Urinary bladder (tissue), 4 donors: ENCODE data around the gene ADARB2. TPM values are rescaled to one million over a fixed set of nuclear protein-coding genes. Genes with fewer than 3 reads are reported as not detected.

ENCODE experiments used
- DNase-seq: peaks from one replicate; pipeline ENCODE4 v3.0.0-alpha.2; 2015; ENCODE audit errors: extremely low spot score
- H3K27ac ChIP-seq: one replicate; pipeline ENCODE4 v1.5.1; 2013; ENCODE audit warnings: low read depth, mild to moderate bottlenecking, moderate library complexity
- H3K36me3 ChIP-seq: one replicate; pipeline ENCODE4 v1.6.1; 2013; ENCODE audit warnings: mild to moderate bottlenecking, moderate library complexity; ENCODE audit not compliant: insufficient read depth
- H3K4me1 ChIP-seq: one replicate; pipeline ENCODE4 v1.6.1; 2013; ENCODE audit warnings: mild to moderate bottlenecking, moderate library complexity; ENCODE audit not compliant: insufficient read depth
- H3K4me3 ChIP-seq: one replicate; pipeline ENCODE4 v1.5.1; 2013; ENCODE audit warnings: low read depth, low read length
- WGBS: extraction: QIAGEN DNeasy Blood & Tissue Kit; methylation state at CpG from one replicate; pipeline ENCODE4 v1.1.7; 2013; 5-methylcytosine and 5-hydroxymethylcytosine counted together
- polyA plus RNA-seq: library from polyadenylated mRNA; stranded (reverse); fragments of 200-250 nt; gene quantifications from one replicate; pipeline ENCODE4 v1.2.3, GENCODE V29; 2013
- total RNA-seq: library from RNA; depleted of rRNA; stranded (reverse); fragments of >200 nt; gene quantifications from one replicate; pipeline ENCODE4 v1.2.3, GENCODE V29; 2014
- donor health status: healthy with polysubstance abuse.
- donor health status: healthy.

ADARB2 gene
- total and polyA plus RNA-seq, 2 donors, result 0.26 to 1.0 TPM

DNA sequence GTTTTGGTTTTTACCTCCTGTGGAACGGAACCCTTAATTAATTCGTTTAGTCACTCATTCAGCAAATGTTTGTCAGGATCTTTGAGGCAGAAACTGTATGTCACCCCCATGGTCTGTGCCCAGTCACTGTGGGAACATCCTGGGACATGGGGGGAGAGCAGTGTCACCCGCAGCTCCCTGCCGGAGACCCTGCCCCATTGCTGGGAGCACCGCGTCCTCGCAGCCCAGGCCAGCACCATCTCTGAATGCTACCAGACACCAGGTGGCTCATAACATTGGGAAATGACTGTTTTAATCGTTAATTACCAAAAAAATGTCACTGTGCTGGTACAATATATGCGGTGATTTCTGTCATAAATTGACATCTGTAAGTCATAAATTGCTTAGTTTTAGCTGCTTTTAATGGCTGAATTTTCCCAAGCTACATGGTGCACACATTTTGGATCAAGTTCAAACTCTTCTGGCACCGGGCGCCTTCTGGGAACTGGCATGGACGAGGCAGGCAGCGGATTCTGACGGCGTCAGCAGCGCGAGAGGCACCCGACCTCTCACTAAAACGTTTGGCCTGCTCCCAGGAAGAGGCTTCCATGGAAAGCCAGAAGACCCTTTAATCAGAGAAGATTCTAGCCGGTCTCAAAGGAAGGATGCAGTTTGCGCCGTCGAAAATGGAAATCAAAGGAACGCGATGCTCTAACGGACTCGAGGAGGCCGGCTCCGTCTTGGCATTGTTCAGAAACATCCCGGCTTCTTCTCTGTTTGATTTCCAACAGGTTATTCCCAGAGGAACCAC is 184.2 kb downstream of the ADARB2 start:
- no peaks in the 10 kb centered on the region for H3K4me1 ChIP-seq
- 71% methylated on average over 30 of the region's 30 CpGs for WGBS
- no peak overlapping the region for H3K27ac ChIP-seq
- no peak overlapping the region for H3K4me3 ChIP-seq
- no peaks in the 10 kb centered on the region for H3K36me3 ChIP-seq
- DNase-seq, result no peak

DNA sequence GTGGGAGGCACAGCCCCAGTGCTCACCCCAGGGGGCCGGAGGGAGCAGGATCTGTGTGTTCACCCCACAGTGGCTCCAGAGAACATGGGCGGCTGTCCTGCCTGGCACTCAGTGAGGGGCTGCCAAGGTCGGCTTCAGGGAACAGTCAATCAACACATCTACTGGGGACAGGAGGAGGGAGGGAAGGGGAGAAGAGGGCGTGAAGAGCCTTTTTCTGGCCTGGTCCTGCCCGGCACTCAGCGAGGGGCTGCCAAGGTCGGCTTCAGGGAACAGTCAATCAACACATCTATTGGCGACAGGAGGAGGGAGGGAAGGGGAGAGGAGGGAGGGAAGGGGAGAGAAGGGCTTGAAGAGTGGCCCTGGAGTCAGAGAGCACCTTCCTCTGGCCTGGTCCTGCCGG is 184.9 kb downstream of the ADARB2 start:
- Histone ChIP-seq H3K36me3 (no peaks in the 10 kb centered on the region), H3K4me1 (no peaks in the 10 kb centered on the region), H3K4me3 (no peak overlapping the region), H3K27ac (no peak overlapping the region)
- 61% methylated on average over 9 of the region's 9 CpGs for WGBS
- DNase-seq, result no peak

DNA sequence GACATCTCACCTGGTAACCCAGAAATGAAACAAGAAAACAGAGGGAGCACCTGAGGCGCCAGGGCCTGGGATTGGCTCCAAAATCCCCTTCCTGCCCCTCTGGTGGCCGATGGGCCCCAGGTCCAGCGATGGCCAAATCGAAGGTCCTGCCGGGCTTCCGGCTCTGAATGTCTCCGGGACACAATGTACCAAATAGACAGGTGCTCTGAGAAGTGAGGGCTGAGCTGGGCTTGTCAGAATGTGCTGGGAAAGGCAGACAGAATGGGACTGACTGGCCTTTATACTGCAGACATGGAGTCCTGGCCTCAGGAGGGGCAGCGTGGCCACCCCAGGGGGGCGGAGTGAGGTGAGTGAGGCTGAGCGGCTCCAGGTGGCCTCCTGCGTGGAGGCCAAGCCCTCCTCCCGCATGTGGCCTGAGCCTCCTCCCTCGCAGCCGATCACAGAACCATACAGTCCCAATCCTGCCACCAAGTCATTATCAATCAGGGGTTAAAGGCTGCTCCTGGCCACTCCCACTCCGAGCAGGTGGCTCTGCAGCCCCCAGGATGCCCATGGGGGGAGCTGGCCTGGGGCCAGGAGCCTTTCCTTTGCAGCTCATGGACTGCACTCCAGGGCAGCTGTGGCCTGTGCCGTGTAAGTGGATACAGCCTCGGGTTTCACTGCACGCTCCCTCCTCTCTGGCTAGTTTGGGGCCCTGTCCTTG is 185.5 kb downstream of the ADARB2 start:
- Histone ChIP-seq H3K36me3 (no peaks in the 10 kb centered on the region), H3K4me1 (no peaks in the 10 kb centered on the region), H3K4me3 (no peak overlapping the region), H3K27ac (no peak overlapping the region)
- no peak for DNase-seq
- 85% methylated on average over 18 of the region's 18 CpGs for WGBS

DNA sequence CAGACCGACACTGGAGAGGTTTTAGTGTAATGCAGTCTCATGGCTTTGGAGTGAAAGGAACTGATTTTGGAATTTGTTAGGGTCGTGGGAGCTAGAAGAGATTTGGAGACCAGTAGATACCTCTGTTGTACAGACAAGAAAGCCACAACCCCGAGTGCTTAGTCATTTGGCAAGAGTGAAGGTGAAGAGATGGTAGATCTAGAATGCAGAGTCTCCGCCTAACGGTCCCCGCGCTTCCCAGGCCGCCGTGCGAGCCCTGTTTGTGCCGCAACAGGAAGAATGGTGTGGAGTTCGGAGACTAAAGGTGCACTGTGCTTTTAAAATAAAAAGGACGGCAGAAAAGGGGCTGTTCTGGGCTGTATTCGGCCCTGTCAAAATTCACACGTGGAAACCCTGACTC is 186.7 kb downstream of the ADARB2 start:
- WGBS, result 87% methylated on average over 15 of the region's 15 CpGs
- Histone ChIP-seq H3K4me1 (no peaks in the 10 kb centered on the region), H3K4me3 (no peak overlapping the region), H3K27ac (no peak overlapping the region), H3K36me3 (no peaks in the 10 kb centered on the region)
- DNase-seq, result no peak

DNA sequence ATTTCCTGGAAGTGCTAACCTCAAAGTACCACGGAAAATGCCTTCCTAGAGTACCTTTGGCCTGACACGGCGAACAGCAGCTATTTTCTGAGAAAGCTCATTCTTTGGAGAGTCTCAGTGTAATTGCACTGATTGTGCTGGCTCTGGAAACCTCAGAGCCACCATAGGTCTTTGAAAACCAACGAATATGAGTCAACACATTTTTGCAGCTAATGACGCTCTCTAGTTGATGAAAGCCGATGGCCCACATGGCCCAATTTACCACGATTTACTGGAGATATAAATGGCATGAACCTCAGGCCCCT is 187.1 kb downstream of the ADARB2 start:
- 71% methylated on average over 7 of the region's 7 CpGs for WGBS
- no peak overlapping the region for H3K4me3 ChIP-seq
- no peaks in the 10 kb centered on the region for H3K4me1 ChIP-seq
- no peak overlapping the region for H3K27ac ChIP-seq
- DNase-seq, result no peak
- no peaks in the 10 kb centered on the region for H3K36me3 ChIP-seq

DNA sequence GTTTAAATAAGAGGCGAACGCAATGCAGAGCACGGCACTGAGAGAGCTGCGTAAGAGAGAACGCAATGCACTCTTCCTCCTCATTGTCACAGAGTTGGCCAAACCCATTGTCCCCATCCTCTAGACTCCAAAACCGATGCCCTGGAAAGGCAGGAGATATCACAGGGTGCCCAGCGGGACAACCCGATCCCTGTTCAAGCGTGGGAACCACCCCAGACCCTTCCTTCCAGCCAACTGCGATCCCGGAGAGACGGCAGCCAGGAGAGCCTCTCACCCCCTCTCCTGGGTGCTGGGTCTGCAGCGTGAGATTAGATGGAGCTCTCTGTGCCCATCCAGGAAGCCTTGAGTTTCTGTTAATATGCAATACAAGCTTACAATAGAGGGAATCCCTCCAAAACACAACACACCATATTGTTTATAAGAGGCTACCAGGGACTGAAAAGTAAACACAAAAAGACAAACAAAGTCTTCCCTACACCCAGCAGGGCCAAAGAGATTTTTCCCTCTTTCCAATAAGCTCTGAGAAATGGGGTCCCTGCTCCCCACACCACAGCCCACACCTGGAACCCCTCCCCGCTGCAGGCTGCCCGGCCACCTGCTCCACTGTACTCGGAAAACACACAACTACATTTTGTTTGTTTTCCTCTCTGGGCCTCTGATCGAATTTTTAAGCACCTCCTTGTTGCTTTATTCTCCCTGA is 187.6 kb downstream of the ADARB2 start:
- 68% methylated on average over 17 of the region's 17 CpGs for WGBS
- DNase-seq, result no peak
- Histone ChIP-seq H3K27ac (no peak overlapping the region), H3K36me3 (no peaks in the 10 kb centered on the region), H3K4me1 (no peaks in the 10 kb centered on the region), H3K4me3 (no peak overlapping the region)

DNA sequence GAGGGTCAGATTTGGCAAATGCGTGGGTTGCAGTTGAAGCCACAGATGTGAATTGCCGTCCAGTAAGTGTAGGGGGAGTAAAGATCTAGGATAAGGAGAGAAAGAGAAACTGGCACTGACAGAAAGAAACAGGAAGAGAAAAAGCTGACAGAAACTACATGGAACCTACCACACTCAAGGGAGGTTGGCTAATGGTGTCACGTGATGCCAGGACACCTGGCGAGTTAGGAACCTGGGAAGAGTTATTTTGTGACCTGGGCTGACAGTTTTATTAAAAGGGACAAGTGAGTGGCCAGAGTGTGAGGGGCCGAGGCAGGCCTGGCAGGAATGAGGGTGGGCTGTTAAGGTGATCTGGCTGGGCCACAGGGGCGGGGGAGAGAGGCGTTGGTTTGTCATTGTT is 188.7 kb downstream of the ADARB2 start:
- DNase-seq, result no peak
- Histone ChIP-seq H3K4me1 (no peaks in the 10 kb centered on the region), H3K27ac (no peak overlapping the region), H3K4me3 (no peak overlapping the region), H3K36me3 (no peaks in the 10 kb centered on the region)
- WGBS, result 88% methylated on average over 7 of the region's 7 CpGs

DNA sequence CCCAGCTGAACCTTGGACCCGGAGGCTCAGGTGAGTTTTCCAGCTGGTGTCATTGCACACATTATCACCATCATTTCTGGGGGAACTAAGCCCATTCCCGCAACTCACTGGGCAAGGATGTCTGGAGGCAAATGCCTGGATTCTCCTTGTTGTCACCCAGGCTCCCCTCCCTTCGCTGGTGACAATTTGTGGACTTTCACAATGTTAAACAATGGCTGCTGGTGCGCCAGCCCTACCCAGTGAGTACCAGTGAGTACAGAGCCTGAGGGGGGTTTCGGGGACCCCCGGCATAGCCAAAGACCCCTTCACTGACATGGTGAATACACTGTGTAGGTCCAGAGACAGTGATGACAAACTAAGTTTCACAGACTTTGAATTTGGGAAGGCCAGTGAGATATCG is 189.2 kb downstream of the ADARB2 start:
- 80% methylated on average over 7 of the region's 7 CpGs for WGBS
- no peak for DNase-seq
- no peak overlapping the region for H3K4me3 ChIP-seq
- H3K36me3 ChIP-seq, result no peaks in the 10 kb centered on the region
- no peak overlapping the region for H3K27ac ChIP-seq
- no peaks in the 10 kb centered on the region for H3K4me1 ChIP-seq

DNA sequence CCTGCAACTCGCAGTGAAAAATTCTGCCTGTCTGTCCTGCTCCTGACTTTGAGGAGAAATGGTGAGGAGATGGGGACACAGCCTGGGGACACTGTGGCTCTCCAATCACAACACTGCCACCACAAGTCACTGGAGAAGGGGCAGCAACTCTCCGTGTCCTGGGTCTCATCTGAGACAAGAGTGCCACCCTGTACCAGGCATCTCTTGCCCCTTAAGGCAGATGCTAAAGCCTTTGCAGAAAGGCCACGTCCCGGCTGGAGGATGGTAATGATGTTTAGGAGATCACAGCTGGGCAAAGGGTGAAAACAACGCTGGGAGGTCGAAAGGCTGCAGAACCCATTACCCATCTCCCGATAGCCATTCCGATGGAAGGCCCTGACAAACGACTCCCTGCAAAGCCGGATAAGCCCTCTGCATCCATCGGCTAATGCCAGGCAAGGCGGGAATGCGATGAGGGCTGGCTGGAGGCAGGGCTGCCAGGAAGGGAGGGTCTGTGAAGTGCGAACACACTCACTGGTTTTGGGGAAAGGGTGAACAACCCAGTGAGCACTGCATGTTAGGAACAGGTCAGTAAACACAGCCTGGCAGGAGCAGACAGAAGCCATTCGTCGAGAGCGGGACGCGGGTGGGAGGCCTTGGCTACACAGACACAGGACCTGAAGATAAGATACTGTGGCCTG is 190.8 kb downstream of the ADARB2 start:
- Histone ChIP-seq H3K4me1 (no peaks in the 10 kb centered on the region), H3K27ac (no peak overlapping the region), H3K36me3 (no peaks in the 10 kb centered on the region), H3K4me3 (no peak overlapping the region)
- no peak for DNase-seq
- WGBS, result 67% methylated on average over 19 of the region's 19 CpGs

DNA sequence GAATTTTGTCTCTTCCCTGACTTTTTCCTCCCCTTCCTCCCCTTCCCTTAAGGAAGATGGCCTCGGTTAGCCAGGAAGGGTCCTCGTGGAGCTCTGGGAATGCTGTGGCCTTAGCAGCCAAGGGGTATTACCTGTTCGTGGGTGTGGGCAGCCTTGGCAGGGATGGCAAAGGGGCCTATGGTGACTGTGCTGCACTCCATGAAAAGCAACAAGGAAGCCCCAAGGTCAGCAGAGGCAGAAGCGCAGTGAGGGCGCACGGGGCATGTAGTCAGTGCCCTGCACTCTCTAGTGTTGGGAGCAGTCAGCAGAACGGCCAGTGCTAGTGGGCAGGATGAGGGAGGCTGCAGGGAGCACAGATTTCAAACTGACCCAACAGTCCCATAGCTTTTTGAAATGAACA is 191.8 kb downstream of the ADARB2 start:
- Histone ChIP-seq H3K4me3 (no peak overlapping the region), H3K27ac (no peak overlapping the region), H3K4me1 (no peaks in the 10 kb centered on the region), H3K36me3 (no peaks in the 10 kb centered on the region)
- 80% methylated on average over 7 of the region's 7 CpGs for WGBS
- DNase-seq, result no peak

DNA sequence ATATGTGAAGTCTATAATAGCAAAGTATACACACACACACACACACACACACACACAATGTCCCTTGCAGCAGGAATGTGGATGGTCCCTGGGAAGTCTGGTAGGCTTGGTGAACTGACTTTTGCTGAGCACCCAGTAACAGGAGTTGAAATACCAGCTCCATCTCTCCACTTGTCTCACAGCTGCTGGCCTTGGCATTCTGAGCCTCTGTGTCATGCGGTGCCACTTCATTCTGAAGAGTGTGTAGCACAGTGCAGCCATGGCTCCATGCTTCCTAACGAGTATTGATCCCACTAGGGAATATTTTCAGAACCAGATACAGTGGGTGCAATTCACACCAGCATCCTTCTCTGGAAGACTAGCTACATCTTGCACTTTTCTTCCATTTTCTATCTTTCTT is 192.4 kb downstream of the ADARB2 start:
- no peaks in the 10 kb centered on the region for H3K36me3 ChIP-seq
- no peak for DNase-seq
- WGBS, result 82% methylated on average over 2 of the region's 2 CpGs
- no peak overlapping the region for H3K4me3 ChIP-seq
- H3K4me1 ChIP-seq, result no peaks in the 10 kb centered on the region
- H3K27ac ChIP-seq, result no peak overlapping the region

DNA sequence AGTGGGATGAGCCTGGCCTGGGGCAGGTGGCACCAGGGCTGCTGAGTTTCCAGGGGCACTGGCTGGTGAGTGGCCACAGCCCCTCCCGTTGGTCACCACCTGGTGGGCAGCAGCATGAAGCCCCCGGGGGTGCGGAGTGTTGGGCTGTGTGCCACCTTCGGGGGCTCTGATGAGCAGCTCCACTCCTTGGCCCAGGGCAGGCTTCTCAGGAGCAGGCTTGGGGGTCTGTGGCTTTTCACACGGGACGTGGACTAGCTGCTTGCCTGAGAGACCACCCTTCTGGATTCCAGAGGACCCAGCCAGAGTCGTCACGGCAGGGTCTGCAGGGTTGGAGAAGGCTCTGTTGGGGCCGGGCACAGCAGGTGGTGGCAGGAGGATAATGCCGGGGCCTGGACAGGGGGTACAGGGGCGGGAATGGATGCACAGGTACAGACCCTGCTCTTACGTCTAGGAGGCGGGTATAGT is 193.1 kb downstream of the ADARB2 start:
- Histone ChIP-seq H3K4me3 (no peak overlapping the region), H3K27ac (no peak overlapping the region), H3K36me3 (no peaks in the 10 kb centered on the region), H3K4me1 (no peaks in the 10 kb centered on the region)
- WGBS, result 84% methylated on average over 13 of the region's 13 CpGs
- no peak for DNase-seq

DNA sequence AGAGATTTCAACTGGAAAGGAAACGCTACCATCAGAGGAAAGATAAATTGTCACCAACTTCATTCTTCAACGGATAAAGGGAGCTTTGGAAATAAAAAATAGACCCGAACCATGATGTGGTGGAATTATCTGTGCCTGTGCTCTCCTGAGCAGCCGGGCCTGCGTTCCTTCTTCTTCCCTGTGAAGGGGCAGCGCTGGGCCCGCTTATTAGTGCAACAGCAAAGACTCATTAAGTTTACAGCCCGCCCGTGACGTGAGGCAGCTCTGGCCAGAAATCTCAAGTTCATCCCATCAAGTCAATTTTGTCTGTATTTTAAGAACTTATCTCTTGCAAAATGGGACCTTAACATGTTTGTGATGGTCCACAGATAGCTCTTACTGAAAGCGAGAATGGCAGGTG is 193.7 kb downstream of the ADARB2 start:
- no peak for DNase-seq
- Histone ChIP-seq H3K4me3 (no peak overlapping the region), H3K4me1 (no peaks in the 10 kb centered on the region), H3K27ac (no peak overlapping the region), H3K36me3 (no peaks in the 10 kb centered on the region)
- WGBS, result 75% methylated on average over 11 of the region's 11 CpGs
